Progenitor cell of endocrine pancreas (in vitro differentiated cells): ENCODE data around the gene CCAR1. TPM values are rescaled to one million over a fixed set of nuclear protein-coding genes. Genes with fewer than 3 reads are reported as not detected.
"Not testable (repeated sequence)": the region's sequence is repeated elsewhere in the genome, so short reads cannot be mapped to it uniquely, and the experiment has no call there.

Experiments used
- DNase-seq: peaks from one replicate; pipeline ENCODE4 v3.0.0; 2021; ENCODE audit warnings: low spot score; ENCODE audit not compliant: unreplicated experiment
- H3K27ac Mint-ChIP-seq: 2 replicates; pipeline ENCODE4 v1.8.0; 2021; ENCODE audit warnings: mild to moderate bottlenecking, moderate library complexity, mixed read lengths
- H3K27me3 Mint-ChIP-seq: 2 replicates; pipeline ENCODE4 v1.8.0; 2021; ENCODE audit warnings: mixed read lengths
- H3K36me3 Mint-ChIP-seq: 2 replicates; pipeline ENCODE4 v1.8.0; 2022; ENCODE audit warnings: mixed read lengths; ENCODE audit not compliant: insufficient read depth
- H3K4me1 Mint-ChIP-seq: 2 replicates; pipeline ENCODE4 v1.8.0; 2021; ENCODE audit warnings: low read depth, mixed read lengths
- H3K4me3 Mint-ChIP-seq: 2 replicates; pipeline ENCODE4 v1.8.0; 2021; ENCODE audit warnings: low read depth, mild to moderate bottlenecking, moderate library complexity, mixed read lengths
- H3K9me3 Mint-ChIP-seq: 2 replicates; pipeline ENCODE4 v1.8.0; 2021; ENCODE audit warnings: low read depth, mixed read lengths
- total RNA-seq: library from RNA; stranded (reverse); gene quantifications from 2 replicates; pipeline ENCODE4 v1.2.1, GENCODE V29; 2021
- TF ChIP-seq, protein P1 (sequence below): fragments of 200-600 bp; sonication (generic); IDR thresholded peaks from one replicate; pipeline ENCODE4 v1.5.0; 2021; ENCODE audit warnings: antibody characterized with exemption, mild to moderate bottlenecking; ENCODE audit not compliant: unreplicated experiment

CCAR1 gene
- total RNA-seq, 1 donor from 2014 or later = 150 TPM

DNA sequence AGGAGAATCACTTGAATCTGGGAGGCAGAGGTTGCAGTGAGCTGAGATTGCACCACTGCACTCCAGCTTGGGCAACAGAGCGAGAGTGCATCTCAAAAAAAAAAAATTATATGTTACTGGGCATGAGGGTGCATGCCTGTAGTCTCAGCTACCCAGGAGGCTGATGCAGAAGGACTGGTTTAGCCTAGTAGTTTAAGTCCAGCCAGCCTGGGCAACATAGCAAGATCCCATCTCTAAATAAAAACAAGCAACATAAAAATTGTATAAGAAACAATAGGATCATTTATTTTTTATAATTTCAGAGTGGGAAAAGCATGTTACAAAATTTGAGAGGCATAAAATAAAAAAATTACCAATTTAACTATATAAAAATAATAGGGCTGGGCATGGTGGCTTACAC is 15.5 kb upstream of the CCAR1 start:
- no peaks in the 10 kb centered on the region for H3K4me1 Mint-ChIP-seq
- H3K9me3 Mint-ChIP-seq = no peaks in the 10 kb centered on the region
- TF ChIP-seq, protein P1, sequence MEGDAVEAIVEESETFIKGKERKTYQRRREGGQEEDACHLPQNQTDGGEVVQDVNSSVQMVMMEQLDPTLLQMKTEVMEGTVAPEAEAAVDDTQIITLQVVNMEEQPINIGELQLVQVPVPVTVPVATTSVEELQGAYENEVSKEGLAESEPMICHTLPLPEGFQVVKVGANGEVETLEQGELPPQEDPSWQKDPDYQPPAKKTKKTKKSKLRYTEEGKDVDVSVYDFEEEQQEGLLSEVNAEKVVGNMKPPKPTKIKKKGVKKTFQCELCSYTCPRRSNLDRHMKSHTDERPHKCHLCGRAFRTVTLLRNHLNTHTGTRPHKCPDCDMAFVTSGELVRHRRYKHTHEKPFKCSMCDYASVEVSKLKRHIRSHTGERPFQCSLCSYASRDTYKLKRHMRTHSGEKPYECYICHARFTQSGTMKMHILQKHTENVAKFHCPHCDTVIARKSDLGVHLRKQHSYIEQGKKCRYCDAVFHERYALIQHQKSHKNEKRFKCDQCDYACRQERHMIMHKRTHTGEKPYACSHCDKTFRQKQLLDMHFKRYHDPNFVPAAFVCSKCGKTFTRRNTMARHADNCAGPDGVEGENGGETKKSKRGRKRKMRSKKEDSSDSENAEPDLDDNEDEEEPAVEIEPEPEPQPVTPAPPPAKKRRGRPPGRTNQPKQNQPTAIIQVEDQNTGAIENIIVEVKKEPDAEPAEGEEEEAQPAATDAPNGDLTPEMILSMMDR = no peak
- H3K27ac Mint-ChIP-seq = no peak overlapping the region
- no peak for DNase-seq
- H3K4me3 Mint-ChIP-seq = no peak overlapping the region
- no peaks in the 10 kb centered on the region for H3K27me3 Mint-ChIP-seq
- no peaks in the 10 kb centered on the region for H3K36me3 Mint-ChIP-seq

DNA sequence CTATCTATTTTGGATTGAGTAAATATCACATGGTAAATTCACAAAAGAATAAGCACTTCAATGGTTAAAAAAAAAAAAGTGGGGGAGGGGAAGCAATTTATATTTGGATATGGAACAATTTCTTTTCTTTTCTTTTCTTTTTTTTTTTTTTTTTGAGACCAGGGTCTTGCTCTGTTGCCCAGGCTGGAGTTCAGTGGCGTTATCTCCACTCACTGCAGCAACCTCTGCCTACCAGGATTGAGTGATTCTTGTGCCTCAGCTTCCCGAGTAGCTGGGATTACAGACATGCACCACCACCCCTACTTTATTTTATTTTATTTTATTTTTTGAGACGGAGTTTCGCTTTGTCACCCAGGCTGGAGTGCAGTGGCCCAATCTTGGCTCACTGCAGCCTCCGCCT is 12.1 kb upstream of the CCAR1 start:
- not testable (repeated sequence) for H3K9me3 Mint-ChIP-seq, H3K36me3 Mint-ChIP-seq, H3K27ac Mint-ChIP-seq, H3K4me3 Mint-ChIP-seq, H3K4me1 Mint-ChIP-seq, DNase-seq, H3K27me3 Mint-ChIP-seq

DNA sequence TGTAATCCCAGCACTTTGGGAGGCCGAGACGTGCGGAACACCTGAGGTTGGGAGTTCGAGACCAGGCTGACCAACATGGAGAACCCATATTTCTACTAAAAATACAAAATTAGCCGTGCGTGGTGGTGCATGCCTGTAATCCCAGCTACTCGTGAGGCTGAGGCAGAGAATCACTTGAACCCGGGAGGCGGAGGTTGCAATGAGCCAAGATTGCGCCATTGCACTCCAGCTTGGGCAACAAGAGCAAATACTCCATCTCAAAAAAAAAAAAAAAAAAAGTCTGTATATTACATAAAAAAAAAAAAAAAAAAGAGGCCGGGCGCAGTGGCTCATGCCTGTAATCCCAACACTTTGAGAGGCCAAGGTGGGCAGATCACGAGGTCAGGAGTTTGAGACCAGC is 8.0 kb upstream of the CCAR1 start:
- H3K27ac Mint-ChIP-seq, H3K36me3 Mint-ChIP-seq, H3K27me3 Mint-ChIP-seq, H3K9me3 Mint-ChIP-seq, H3K4me3 Mint-ChIP-seq, H3K4me1 Mint-ChIP-seq, DNase-seq: not testable (repeated sequence)

DNA sequence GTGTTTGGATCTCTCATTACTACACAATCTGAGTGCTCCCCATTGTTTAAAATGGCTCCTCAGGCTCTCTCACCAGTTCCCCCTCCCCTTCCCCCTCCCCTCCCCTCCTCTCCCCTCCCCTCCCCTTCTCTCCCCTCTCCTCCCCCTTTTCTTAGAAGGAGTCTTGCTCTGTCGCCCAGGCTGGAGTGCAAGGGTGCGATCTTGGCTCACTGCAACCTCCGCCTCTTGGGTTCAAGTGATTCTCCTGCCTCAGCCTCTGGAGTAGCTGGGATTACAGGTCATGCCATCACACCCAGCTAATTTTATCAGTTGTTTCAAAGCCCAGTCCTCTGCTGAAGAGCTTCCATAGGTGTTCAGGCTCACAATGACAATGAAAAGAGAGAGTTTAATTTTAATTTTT is 3.6 kb upstream of the CCAR1 start:
- H3K9me3 Mint-ChIP-seq = no peaks in the 10 kb centered on the region
- H3K27me3 Mint-ChIP-seq = no peaks in the 10 kb centered on the region
- TF ChIP-seq, protein P1 = no peak
- no peak for DNase-seq
- H3K27ac Mint-ChIP-seq = no peak overlapping the region
- H3K4me1 Mint-ChIP-seq = peaks cover 6% of the 10 kb centered on the region
- H3K4me3 Mint-ChIP-seq = no peak overlapping the region
- peaks cover 2% of the 10 kb centered on the region for H3K36me3 Mint-ChIP-seq

DNA sequence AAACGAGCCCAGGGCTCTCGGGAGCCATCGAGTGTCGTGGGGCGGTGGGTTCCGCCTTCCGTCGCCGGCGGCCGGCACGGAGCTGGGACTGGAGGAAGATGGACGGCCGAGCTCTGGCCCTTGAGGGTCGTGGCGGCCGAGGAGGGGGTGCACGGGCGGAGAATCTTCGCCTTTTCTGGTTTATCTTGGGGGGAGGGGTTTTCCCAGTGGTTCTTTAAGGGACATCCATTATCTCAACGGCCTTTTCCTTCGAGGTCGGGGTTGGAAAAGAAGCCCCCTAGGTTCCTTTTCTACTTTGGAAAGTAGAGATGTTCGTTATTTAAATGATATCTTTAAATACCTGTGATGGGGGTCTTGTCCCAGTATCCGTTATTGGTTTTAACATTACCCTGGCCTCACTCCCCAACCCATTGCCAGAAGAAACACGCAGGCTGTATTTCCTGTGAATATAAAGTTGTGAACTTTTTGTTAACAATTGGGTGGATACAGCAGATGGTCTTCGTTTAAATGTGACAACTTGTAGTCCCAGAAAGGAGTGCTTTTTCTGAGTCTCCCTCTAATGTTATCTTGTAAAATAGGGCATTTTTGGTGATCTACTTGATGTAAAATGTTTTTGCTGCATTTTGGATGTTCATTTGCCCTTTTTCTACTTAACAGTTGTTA is 765 bp downstream of the CCAR1 start:
- peaks cover 8% of the 10 kb centered on the region for H3K4me1 Mint-ChIP-seq
- H3K36me3 Mint-ChIP-seq = peaks cover 18% of the 10 kb centered on the region
- H3K9me3 Mint-ChIP-seq = no peaks in the 10 kb centered on the region
- peak overlapping the region; percentile 98 for H3K4me3 Mint-ChIP-seq
- H3K27me3 Mint-ChIP-seq = no peaks in the 10 kb centered on the region
- TF ChIP-seq, protein P1 = no peak
- H3K27ac Mint-ChIP-seq = peak overlapping the region; percentile 100
- no peak for DNase-seq

DNA sequence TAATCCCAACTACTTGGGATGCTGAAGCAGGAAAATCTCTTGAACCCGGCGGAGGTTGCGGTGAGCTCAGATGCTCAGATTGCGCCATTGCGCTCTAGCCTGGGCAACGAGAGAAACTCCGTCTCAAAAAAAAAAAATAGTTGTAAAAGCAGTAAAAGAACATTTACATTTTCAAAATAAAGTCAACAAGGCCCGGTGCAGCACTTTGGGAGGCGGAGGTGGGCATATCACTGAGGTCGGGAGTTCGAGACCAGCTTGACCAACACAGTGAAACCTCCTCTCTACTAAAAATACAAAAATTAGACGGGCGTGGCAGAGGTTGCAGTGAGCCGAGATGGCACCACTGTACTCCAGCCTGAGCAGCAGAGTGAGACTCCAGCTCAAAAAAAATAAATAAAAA is 4.0 kb downstream of the CCAR1 start:
- Mint-ChIP-seq H3K4me1 (peaks cover 8% of the 10 kb centered on the region), H3K36me3 (peaks cover 23% of the 10 kb centered on the region), H3K9me3 (no peaks in the 10 kb centered on the region), H3K27me3 (no peaks in the 10 kb centered on the region), H3K27ac (no peak overlapping the region), H3K4me3 (no peak overlapping the region)
- no peak for DNase-seq
- TF ChIP-seq, protein P1 = no peak
